IPS DF 4.7 (cell line): ENCODE measurements around the gene XYLT1.

Experiments used
- DNase-seq: peaks from one replicate; pipeline ENCODE4 v3.0.0-alpha.2; 2013; ENCODE audit warnings: low spot score; ENCODE audit errors: extremely low read depth

The XYLT1 gene

GRCh38 chr16:17160920-17161431 lies 309.8 kb downstream of the XYLT1 start:
- DNase-seq: no peak

- DNase-seq: no peak
Measured at GRCh38 chr16:17160285-17160853, 310.4 kb downstream of the XYLT1 start.

GRCh38 chr16:17159617-17160016 lies 311.1 kb downstream of the XYLT1 start:
- DNase-seq: no peak

GRCh38 chr16:17155936-17156335 lies 314.8 kb downstream of the XYLT1 start:
- DNase-seq: no peak

- no peak for DNase-seq
Measured at GRCh38 chr16:17155485-17155884, 315.3 kb downstream of the XYLT1 start.

- no peak for DNase-seq
Measured at GRCh38 chr16:17154981-17155380, 315.8 kb downstream of the XYLT1 start.

GRCh38 chr16:17152311-17152710 lies 318.4 kb downstream of the XYLT1 start:
- no peak for DNase-seq

- DNase-seq: no peak
Measured at GRCh38 chr16:17151335-17151734, 319.4 kb downstream of the XYLT1 start.

GRCh38 chr16:17149904-17150483 lies 320.8 kb downstream of the XYLT1 start:
- no peak for DNase-seq

GRCh38 chr16:17147942-17148341 lies 322.8 kb downstream of the XYLT1 start:
- DNase-seq: no peak

GRCh38 chr16:17145029-17145428 lies 325.7 kb downstream of the XYLT1 start:
- no peak for DNase-seq

GRCh38 chr16:17144431-17144830 lies 326.3 kb downstream of the XYLT1 start:
- no peak for DNase-seq

- DNase-seq: no peak
Measured at GRCh38 chr16:17143546-17144419, 327.0 kb downstream of the XYLT1 start.

GRCh38 chr16:17138801-17139200 lies 332.0 kb downstream of the XYLT1 start:
- no peak for DNase-seq

GRCh38 chr16:17135439-17135838 lies 335.3 kb downstream of the XYLT1 start:
- DNase-seq: no peak

GRCh38 chr16:17134586-17134985 lies 336.2 kb downstream of the XYLT1 start:
- DNase-seq: no peak

- DNase-seq: no peak
Measured at GRCh38 chr16:17133851-17134250, 336.9 kb downstream of the XYLT1 start.

GRCh38 chr16:17131351-17131750 lies 339.4 kb downstream of the XYLT1 start:
- no peak for DNase-seq

GRCh38 chr16:17130733-17131132 lies 340.0 kb downstream of the XYLT1 start:
- no peak for DNase-seq

GRCh38 chr16:17129971-17130370 lies 340.8 kb downstream of the XYLT1 start:
- no peak for DNase-seq

- no peak for DNase-seq
Measured at GRCh38 chr16:17128791-17129190, 342.0 kb downstream of the XYLT1 start.

- no peak for DNase-seq
Measured at GRCh38 chr16:17126156-17126555, 344.6 kb downstream of the XYLT1 start.
